ENCODE results near the gene NTN3. TPM values are rescaled to one million over a fixed set of nuclear protein-coding genes. Genes with fewer than 3 reads are reported as not detected.

Gene NTN3
- total RNA-seq, 1 donor from 2014 or later: 5.4 TPM

GRCh38 chr16:2492292-2492691 lies 21.2 kb downstream of the NTN3 start:
- no peak for DNase-seq
- Mint-ChIP-seq H3K4me1 (ENCODE audit: low read depth, unreplicated experiment) (peaks cover 8% of the 10 kb centered on the region), H3K36me3 (ENCODE audit: unreplicated experiment) (no peaks in the 10 kb centered on the region), H3K27ac (ENCODE audit: unreplicated experiment) (no peak overlapping the region), H3K4me3 (ENCODE audit: unreplicated experiment) (no peak overlapping the region), H3K9me3 (ENCODE audit: unreplicated experiment) (peaks cover 2% of the 10 kb centered on the region), H3K27me3 (ENCODE audit: unreplicated experiment) (peaks cover 5% of the 10 kb centered on the region)
- TF ChIP-seq CTCF (IDR thresholded peaks at IDR 0.05; ENCODE audit: partially characterized antibody, unreplicated experiment): no peak

DNA sequence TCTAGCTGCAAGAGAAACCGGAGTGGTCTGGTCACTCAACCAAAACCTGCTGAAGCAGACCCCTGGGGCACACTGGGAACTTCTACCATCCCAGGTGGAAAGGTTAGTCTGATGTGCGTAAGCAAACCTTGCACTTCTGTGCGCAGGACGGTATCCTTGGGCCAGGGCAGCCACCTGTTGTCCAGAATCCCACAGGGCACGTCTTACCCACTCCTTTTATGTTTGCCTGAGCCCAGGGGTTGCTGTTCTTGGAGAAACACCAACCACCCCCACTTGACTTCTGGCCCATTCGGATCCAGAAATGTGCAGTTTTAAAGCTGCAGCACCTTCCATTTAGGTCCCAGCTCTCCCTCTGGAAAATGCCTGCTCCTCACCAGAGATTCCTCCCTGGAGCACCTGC lies 22.5 kb downstream of the NTN3 start:
- DNase-seq: no peak
- H3K36me3 Mint-ChIP-seq (ENCODE audit: unreplicated experiment): no peaks in the 10 kb centered on the region
- H3K9me3 Mint-ChIP-seq (ENCODE audit: unreplicated experiment): peaks cover 3% of the 10 kb centered on the region
- no peak overlapping the region for H3K27ac Mint-ChIP-seq (ENCODE audit: unreplicated experiment)
- peaks cover 7% of the 10 kb centered on the region for H3K27me3 Mint-ChIP-seq (ENCODE audit: unreplicated experiment)
- H3K4me3 Mint-ChIP-seq (ENCODE audit: unreplicated experiment): no peak overlapping the region
- peaks cover 10% of the 10 kb centered on the region for H3K4me1 Mint-ChIP-seq (ENCODE audit: low read depth, unreplicated experiment)
- no peak for TF ChIP-seq CTCF (IDR thresholded peaks at IDR 0.05; ENCODE audit: partially characterized antibody, unreplicated experiment)

GRCh38 chr16:2494616-2495015 lies 23.5 kb downstream of the NTN3 start:
- Mint-ChIP-seq H3K27me3 (ENCODE audit: unreplicated experiment) (peaks cover 7% of the 10 kb centered on the region), H3K4me3 (ENCODE audit: unreplicated experiment) (no peak overlapping the region), H3K4me1 (ENCODE audit: low read depth, unreplicated experiment) (peaks cover 8% of the 10 kb centered on the region), H3K27ac (ENCODE audit: unreplicated experiment) (no peak overlapping the region), H3K36me3 (ENCODE audit: unreplicated experiment) (no peaks in the 10 kb centered on the region), H3K9me3 (ENCODE audit: unreplicated experiment) (peaks cover 3% of the 10 kb centered on the region)
- DNase-seq: no peak
- TF ChIP-seq CTCF (IDR thresholded peaks at IDR 0.05; ENCODE audit: partially characterized antibody, unreplicated experiment): no peak

DNA sequence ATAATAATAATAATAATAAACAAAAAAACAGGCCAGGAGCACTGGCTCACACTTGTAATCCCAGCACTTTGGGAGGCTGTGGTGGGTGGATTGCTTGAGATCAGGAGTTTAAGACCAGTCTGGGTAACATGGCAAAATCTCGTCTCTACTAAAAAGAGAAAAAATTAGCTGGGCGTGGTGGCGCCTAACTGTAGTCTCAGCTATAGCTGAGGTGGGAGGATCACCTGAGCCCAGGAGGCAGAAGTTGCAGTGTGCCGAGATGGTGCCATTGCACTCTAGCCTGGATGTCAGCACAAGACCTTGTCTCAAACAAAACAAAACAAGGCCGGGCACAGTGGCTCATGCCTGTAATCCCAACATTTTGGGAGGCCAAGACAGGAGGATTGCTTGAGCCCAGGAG lies 23.9 kb downstream of the NTN3 start:
- H3K9me3 Mint-ChIP-seq (ENCODE audit: unreplicated experiment): peaks cover 3% of the 10 kb centered on the region
- peaks cover 6% of the 10 kb centered on the region for H3K4me1 Mint-ChIP-seq (ENCODE audit: low read depth, unreplicated experiment)
- peaks cover 4% of the 10 kb centered on the region for H3K27me3 Mint-ChIP-seq (ENCODE audit: unreplicated experiment)
- no peak overlapping the region for H3K4me3 Mint-ChIP-seq (ENCODE audit: unreplicated experiment)
- H3K36me3 Mint-ChIP-seq (ENCODE audit: unreplicated experiment): no peaks in the 10 kb centered on the region
- H3K27ac Mint-ChIP-seq (ENCODE audit: unreplicated experiment): no peak overlapping the region
- no peak for DNase-seq
- TF ChIP-seq CTCF (IDR thresholded peaks at IDR 0.05; ENCODE audit: partially characterized antibody, unreplicated experiment): no peak

DNA sequence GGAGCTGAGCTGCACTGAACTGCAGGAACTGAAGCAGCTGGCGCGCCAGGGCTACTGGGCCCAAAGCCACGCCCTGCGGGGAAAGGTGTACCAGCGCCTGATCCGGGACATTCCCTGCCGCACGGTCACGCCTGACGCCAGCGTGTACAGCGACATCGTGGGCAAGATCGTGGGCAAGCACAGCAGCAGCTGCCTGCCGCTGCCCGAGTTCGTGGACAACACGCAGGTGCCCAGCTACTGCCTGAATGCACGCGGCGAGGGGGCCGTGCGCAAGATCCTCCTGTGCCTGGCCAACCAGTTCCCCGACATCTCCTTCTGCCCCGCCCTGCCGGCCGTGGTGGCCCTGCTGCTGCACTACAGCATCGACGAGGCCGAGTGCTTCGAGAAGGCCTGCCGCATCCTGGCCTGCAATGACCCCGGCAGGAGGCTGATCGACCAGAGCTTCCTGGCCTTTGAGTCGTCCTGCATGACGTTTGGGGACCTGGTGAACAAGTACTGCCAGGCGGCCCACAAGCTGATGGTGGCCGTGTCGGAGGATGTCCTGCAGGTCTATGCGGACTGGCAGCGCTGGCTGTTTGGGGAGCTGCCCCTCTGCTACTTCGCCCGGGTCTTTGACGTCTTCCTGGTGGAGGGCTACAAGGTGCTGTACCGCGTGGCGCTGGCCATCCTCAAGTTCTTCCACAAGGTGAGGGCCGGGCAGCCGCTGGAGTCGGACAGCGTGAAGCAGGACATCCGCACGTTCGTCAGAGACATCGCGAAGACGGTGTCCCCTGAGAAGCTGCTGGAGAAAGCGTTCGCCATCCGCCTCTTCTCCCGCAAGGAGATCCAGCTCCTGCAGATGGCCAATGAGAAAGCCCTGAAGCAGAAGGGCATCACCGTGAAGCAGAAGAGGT lies 25.4 kb downstream of the NTN3 start:
- Mint-ChIP-seq H3K36me3 (ENCODE audit: unreplicated experiment) (no peaks in the 10 kb centered on the region), H3K27ac (ENCODE audit: unreplicated experiment) (peak overlapping the region; percentile 43), H3K9me3 (ENCODE audit: unreplicated experiment) (peaks cover 3% of the 10 kb centered on the region), H3K4me1 (ENCODE audit: low read depth, unreplicated experiment) (peaks cover 6% of the 10 kb centered on the region), H3K27me3 (ENCODE audit: unreplicated experiment) (peaks cover 6% of the 10 kb centered on the region), H3K4me3 (ENCODE audit: unreplicated experiment) (no peak overlapping the region)
- TF ChIP-seq CTCF (IDR thresholded peaks at IDR 0.05; ENCODE audit: partially characterized antibody, unreplicated experiment): no peak
- DNase-seq: no peak
